EH (cell line): Measurements from ENCODE around the gene ISG20.

ENCODE experiments used
- DNase-seq: peaks from one replicate; pipeline ENCODE4 v3.0.0-alpha.2; 2015; ENCODE audit warnings: low read depth

Gene ISG20

DNA sequence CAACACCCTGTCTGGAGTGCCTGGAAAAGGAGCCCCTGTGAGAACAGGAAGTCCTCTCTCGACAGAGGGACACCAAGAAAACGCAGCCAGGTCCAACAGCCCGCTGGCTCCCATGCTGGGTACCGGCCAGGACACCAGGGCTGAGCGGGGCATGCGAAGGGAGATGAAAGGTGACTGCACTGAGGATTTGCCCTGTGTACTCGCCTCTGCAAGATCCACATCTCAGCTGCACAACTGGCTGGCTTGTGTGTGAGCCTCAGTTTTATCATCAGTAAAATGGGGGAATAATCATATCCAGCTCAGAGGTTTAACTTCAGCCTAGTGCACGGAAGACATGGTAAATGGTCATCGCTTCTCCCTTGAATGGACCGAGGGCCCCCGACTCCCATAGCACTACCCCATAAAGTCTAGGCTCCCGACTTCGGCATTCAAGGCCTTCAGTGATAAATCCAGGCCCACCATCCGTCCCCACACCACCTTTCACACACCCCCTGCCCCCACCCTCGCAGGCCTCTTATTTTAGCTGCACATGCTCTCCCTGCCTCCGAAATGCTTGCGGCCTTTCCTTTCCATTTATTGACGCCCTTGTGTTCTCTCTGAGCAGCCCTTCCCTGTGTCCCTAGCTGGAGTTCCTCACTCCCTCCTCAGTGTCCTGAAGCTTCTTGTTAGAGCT lies 15.8 kb downstream of the ISG20 start:
- DNase-seq, result no peak

DNA sequence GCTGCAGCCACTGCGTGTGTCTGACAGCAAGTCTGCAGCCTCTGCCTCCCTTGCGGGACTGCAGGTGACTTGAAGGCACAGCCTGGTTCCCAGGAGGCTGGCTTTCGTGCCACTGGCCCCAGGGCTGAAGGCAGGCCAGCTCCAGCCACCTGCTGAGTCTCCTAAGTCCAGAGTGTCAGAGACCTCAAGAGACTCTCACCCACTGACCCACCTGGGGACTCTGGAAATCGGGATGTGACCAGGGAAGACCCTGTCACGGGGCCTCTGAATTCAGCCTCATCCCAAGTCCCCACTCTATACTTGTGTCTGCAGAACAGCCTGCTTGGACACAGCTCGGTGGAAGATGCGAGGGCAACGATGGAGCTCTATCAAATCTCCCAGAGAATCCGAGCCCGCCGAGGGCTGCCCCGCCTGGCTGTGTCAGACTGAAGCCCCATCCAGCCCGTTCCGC lies 16.3 kb downstream of the ISG20 start:
- DNase-seq, result no peak

GRCh38 chr15:88655800-88656488 lies 17.1 kb downstream of the ISG20 start:
- no peak for DNase-seq

- DNase-seq, result no peak
Observed at GRCh38 chr15:88656760-88657221, 18.0 kb downstream of the ISG20 start.

- peak; percentile 69 for DNase-seq
Observed at GRCh38 chr15:88657326-88658069, 18.7 kb downstream of the ISG20 start.

GRCh38 chr15:88658070-88658965 lies 19.5 kb downstream of the ISG20 start:
- DNase-seq, result no peak

DNA sequence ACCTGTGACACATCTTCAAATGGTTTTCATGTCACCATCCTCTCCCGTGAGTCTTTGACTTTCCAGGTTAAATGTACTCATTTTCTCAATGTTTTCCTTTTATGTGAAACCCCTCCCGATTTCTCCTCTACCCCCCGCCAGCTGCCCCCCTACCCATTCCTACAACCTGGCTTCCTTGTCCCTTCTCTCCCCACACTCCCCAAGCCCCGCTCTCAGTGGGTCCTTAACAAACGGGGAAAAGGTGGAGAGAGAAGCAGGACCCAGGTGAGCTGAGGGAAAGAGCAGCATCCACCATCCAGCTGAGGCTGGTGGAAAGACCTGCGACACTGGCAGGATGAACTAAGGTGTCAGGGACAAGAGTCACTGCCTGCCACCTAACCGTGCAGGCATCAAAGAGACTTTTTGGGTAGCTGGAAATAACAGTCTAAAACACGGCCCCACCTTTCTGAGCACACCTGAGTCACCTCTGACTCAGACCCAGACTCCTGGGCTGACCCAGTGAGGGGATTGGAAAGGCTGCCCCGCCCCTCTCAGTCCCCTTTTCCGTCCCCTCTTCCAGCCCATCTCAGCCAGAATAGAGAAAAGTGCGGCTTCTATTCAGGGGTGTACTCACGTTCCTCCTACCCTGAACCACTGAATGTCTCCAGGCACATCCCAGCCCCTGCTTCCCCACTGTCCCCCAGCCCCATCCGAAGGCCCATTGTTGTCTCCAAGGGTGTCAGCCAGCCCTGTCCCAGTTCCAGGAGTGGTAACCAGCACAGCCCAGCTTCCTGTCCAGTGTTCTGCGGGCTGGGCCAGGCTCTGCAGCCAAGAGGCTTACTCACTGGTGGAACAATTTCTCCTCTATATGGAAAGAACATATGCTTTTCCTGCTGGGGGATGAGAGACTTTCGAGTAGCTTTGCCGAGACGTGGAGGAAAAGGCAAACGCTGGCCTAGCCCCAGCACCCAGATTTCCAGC lies 20.4 kb downstream of the ISG20 start:
- DNase-seq, result peak; percentile 73

- DNase-seq, result peak; percentile 87
Observed at GRCh38 chr15:88661041-88661700, 22.4 kb downstream of the ISG20 start.

DNA sequence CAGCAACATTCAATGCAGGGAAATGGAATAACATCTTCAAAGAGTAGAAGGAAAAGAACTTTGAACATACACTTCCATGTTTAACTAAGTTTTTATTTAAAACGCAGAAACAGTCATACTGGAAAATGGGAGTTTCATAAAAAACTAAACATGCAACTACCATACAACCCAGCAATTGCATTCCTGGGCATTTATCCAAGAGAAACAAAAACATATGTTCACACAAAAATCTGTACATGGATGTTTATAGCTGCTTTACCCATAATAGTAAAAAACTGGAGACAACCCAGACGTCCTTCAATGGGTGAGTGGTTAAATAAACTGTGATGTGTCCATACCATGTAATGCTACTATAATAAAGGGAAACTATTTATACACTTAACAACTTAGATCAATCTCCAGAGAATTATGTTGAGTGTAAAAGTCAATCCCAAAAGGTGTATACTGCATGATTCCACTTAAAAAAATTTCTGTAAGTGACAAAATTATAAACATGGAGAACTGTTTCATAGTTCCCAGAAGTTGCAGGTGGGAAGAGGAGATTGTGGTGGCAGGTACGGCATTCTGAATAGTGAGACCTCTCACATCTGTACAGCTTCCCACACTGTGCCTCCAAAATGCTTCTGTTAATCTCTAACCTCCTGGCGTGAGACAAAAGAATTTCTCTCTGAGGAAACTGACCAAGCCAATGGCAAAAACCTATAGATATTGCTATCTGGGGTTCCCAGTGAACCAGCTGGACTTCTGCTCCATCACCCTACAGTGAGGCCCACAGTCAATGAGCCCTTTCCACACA lies 23.1 kb downstream of the ISG20 start:
- peak; percentile 71 for DNase-seq

GRCh38 chr15:88663141-88663621 lies 24.4 kb downstream of the ISG20 start:
- peak; percentile 79 for DNase-seq

DNA sequence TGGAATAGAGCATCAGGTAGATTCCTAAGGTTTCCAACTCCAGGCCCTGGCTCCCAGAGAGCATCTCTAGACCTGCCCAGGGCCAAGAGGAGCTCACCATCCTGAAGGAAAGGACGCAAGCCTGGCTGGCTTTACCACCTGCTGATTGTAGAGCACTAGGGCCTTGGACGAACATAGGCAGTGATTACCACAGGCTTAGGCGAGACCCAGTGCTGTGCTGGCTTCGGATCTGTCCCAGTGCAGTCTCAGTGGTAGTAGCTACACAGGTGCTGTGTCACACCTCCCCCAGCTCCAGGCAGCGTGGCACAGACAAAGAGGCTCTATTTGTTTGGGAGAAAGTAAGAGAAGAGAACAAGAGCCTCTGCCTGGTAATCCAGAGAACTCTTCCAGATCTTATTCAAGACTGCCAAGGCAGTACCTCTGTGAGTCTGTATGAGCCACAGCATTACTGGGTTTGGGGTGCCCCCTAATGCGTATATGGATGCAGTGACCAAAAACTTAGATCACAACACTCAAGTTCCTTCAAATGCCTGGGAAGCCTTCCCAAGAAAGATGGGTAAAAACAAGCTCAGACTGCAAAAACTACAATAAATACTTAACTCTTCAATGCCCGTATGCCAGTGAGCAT lies 25.4 kb downstream of the ISG20 start:
- DNase-seq, result peak; percentile 33

DNA sequence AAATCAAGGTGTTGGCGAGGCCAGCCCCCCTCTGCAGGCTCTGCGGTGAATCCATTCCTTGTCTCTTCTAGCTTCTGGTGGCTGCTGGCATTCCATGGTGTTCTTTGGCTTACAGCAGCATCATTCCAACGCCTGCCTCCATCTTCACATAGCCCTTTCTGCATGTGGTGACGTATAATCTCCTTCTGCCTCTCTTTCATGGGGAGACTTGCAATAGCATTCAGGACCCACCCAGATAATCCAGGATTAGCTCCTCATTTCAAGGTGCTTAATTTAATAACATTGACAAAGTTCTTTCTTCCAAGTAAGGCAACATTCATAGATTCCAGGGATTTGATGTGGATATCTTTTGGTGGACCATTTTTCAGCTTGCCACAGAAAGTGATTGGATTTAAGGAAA lies 35.8 kb downstream of the ISG20 start:
- no peak for DNase-seq

DNA sequence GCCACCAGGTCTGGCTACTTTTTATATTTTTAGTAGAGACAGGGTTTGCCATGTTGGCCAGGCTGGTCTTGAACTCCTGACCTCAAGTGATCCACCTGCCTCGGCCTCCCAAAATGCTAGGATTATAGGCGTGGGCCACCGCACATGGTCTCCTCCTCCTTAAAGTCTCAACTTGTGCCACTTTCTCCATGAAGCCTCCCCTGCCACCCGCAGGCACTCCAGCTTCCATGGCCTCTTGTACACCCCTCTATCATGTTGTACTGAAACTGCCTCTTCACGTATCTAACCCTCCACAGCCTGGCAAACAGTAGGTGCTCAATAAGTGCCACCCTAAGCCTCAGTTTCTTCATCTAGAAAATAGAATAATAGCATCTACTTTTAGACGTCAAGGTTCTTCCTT lies 39.9 kb downstream of the ISG20 start:
- DNase-seq, result no peak

GRCh38 chr15:88680241-88681001 lies 41.6 kb downstream of the ISG20 start:
- DNase-seq, result no peak

DNA sequence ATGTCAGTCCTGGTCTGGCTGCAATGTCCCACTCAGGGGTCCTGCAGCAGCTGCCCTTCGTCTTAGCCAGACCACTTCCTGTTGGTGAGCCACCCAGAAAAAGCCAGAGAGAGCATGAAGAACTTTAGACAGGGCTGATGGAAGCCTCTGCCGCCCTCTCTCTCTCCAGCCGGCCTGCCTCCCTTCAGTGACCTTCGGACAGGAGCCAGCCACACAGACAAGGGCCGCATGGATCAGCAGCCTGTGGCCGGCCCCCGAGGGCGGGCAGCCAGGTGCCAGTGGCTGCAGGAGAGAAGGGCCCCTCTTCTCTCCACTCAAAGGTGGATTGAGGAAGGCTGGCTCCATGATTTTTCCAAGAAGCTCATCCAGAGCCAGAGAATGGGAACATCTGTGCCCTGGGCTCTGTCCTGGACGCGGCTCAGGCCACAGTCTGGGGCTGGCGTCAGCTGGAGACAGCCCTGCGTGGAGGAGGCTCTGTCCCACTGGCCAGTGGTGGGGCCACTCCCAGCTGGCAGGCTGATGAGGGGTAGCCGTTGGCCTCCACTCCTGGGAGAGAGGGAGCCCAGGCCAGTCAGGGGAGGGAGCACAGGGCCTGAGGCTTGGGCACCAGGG lies 42.9 kb downstream of the ISG20 start:
- no peak for DNase-seq

GRCh38 chr15:88684345-88684744 lies 45.5 kb downstream of the ISG20 start:
- no peak for DNase-seq

DNA sequence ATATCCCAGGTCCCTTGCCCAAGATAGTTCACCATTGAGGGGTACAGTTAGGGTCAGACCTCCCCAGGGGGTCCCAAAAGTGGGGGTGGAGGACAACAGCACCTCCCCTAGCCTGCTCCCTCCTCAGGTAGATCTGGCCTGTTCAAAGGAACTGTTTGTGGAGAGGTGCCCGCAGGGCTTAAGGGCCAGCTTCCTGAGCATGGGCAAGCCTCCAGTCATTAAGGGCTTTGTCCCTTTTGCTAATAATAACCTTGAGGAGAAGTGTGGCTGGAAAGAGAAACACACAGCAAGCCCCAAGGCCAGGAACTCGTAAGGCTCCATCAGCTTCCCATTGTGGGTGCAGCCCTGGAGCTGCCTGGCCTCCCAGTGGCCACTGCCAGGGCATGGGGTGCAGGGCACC lies 47.4 kb downstream of the ISG20 start:
- no peak for DNase-seq
